Measurements from ENCODE around the gene MACROD1. TPM values are rescaled to one million over a fixed set of nuclear protein-coding genes. Genes with fewer than 3 reads are reported as not detected.

Gene MACROD1
- total and polyA plus RNA-seq, 12 donors, result 5.5 to 62.9 (median 26.8) TPM

DNA sequence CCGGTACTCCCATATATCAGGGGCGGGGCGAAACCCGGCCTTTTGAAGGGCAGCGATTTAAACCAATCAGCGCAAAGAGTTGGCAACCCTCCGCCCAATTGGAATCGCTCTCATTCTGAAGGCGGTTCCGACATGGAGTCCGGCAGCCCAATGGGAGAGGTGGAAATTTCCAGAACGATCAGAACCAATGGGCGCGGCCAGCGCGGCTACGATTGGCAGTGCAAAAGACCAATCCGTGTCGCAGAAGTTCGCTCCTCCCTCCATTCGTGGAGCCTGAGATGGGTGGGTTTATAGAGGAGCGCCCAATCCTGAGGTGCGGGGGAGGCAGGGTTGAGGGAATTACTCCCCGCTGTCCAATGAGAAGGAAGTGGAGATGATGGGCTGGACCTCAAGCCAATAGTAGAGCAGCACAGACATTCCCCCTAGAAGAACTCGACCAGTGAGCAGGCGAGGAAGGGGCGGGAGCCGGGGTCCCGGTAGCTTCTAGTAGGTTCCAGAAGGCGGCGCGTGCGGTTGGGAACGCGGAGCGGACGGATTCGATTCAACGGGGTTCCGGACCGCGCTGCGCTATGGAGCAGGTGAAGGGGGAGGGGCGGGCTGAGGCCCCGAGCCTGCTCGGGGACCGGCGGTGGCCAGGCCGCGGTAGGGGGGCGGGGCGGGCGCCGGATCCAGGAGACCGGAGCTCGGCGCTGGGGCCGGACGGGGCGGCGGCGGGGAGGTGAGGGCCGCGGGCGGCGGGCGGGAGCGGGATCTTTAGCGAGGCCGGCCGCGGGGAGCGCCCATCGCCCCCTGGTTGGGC lies 20.0 kb upstream of the MACROD1 start, which contains the start of gene STIP1:
STIP1 (plus strand) TSS at position 479 of the 799 bp plus-strand sequence; CDS start at position 570, 91 bp downstream.
- H3K27ac ChIP-seq, result peak within 1 kb of the TSS; percentile 80 to 100 (median 94)
- H3K27me3 ChIP-seq, result no peaks in the 10 kb centered on the region
- peak within 1 kb of the TSS in 3 of 4 donors; percentile 28 to 61 (median 60) for H3K4me3 ChIP-seq
- H3K9me3 ChIP-seq (replicated peaks in 1 of 3), result no peaks in the 10 kb centered on the region
- TF ChIP-seq, protein P1, sequence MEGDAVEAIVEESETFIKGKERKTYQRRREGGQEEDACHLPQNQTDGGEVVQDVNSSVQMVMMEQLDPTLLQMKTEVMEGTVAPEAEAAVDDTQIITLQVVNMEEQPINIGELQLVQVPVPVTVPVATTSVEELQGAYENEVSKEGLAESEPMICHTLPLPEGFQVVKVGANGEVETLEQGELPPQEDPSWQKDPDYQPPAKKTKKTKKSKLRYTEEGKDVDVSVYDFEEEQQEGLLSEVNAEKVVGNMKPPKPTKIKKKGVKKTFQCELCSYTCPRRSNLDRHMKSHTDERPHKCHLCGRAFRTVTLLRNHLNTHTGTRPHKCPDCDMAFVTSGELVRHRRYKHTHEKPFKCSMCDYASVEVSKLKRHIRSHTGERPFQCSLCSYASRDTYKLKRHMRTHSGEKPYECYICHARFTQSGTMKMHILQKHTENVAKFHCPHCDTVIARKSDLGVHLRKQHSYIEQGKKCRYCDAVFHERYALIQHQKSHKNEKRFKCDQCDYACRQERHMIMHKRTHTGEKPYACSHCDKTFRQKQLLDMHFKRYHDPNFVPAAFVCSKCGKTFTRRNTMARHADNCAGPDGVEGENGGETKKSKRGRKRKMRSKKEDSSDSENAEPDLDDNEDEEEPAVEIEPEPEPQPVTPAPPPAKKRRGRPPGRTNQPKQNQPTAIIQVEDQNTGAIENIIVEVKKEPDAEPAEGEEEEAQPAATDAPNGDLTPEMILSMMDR (IDR thresholded peaks at IDR 0.05), result peak in 4 of 6 experiments; percentile 10 to 52 (median 33)
- TF ChIP-seq POLR2A (IDR thresholded peaks at IDR 0.05), result peak; percentile 48 to 51
- intact Hi-C loops (cut with DNase I), result no loop called here
- peaks cover 22 to 56% of the 10 kb centered on the region in 2 donors for H3K4me1 ChIP-seq (replicated peaks in 1 of 2)
- DNase-seq, result peak; percentile 99 to 100 (median 100)
- 0 to 1% (median 0%) methylated on average over 15 to 74 of the region's 74 CpGs for WGBS, 4 donors
- H3K36me3 ChIP-seq (replicated peaks in 1 of 2), result peaks cover 0 to 6% of the 10 kb centered on the region in 2 donors

DNA sequence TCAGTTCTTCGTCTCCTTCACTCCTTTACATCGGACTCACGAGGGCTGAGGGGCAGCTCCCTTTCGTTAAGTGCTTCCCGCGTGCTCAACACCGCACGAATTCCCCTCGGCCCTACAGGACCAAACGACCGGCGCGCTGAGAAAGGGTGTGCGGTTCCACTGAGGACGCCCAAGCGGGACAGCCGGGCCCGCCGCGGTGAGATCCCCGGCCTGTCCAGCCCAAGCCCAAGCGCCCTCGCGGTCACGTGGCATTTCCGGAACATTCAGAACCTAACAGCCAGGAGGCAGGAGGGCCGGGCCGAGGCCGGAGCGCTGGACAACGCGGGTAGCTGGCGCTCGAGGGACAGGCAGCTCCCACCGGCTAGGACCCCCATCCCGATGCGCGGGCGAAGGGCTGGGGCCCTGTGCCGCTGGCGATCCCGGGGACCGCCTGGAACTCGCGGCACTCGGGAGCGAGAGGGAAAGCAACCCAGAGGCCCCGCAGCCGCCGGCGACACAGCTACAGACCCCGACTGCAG lies 19.3 kb upstream of the MACROD1 start:
- peak in 6 of 7 donors; percentile 86 to 95 (median 91) for DNase-seq
- Histone ChIP-seq H3K9me3 (replicated peaks in 1 of 3) (no peaks in the 10 kb centered on the region), H3K36me3 (replicated peaks in 1 of 2) (peaks cover 0 to 6% of the 10 kb centered on the region in 2 donors), H3K4me3 (peak overlapping the region in 3 of 4 donors; percentile 28 to 61 (median 60)), H3K27ac (peak overlapping the region; percentile 80 to 100 (median 94)), H3K27me3 (no peaks in the 10 kb centered on the region), H3K4me1 (replicated peaks in 1 of 2) (peaks cover 28 to 58% of the 10 kb centered on the region in 2 donors)
- TF ChIP-seq POLR2A (IDR thresholded peaks at IDR 0.05), result peak; percentile 98
- TF ChIP-seq, protein P1 (IDR thresholded peaks at IDR 0.05), result peak in 5 of 6 experiments; percentile 24 to 57 (median 53)
- WGBS, 4 donors, result 3 to 8% (median 4%) methylated on average over 15 to 52 of the region's 52 CpGs; no CpG with 5 or more reads in 1 of the 4 donors
- intact Hi-C loops (cut with DNase I), result no loop called here

DNA sequence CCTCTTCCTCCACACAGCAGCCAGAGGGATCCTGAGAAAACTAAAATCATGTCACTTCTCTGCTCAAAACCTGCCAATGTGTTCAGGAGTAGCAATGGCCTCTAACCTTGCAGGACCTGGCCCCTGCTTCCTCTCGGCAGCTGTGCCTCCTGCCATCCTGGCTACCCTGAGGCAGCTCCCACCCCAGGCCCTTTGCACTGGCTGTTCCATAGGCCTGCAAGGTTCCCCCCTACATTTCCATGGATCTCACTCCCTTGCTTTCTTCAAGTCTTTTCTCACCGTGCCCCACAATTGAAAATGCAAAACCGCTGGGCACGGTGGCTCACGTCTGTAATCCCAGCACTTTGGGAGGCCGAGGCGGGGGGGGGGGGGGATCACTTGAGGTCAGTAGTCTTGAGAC lies 18.0 kb upstream of the MACROD1 start:
- intact Hi-C loops (cut with DNase I), result no loop called here
- Histone ChIP-seq H3K27me3 (no peaks in the 10 kb centered on the region), H3K27ac (peak overlapping the region in 3 of 5 donors; percentile 16 to 90 (median 53)), H3K4me3 (no peak overlapping the region), H3K36me3 (replicated peaks in 1 of 2) (peaks cover 0 to 6% of the 10 kb centered on the region in 2 donors), H3K9me3 (replicated peaks in 1 of 3) (no peaks in the 10 kb centered on the region), H3K4me1 (replicated peaks in 1 of 2) (peaks cover 28 to 45% of the 10 kb centered on the region in 2 donors)
- TF ChIP-seq POLR2A (IDR thresholded peaks at IDR 0.05), result no peak
- TF ChIP-seq, protein P1 (IDR thresholded peaks at IDR 0.05), result no peak
- peak in 1 of 7 donors; percentile 22 for DNase-seq
- 71 to 86% (median 82%) methylated on average over 6 to 7 of the region's 7 CpGs for WGBS, 4 donors

All from adrenal gland (tissue), 12 donors.